ENCODE measurements around the gene RELL2.

The RELL2 gene

GRCh38 chr5:141674747-141675146, 38.0 kb downstream of the RELL2 start:
- no peak for TF ChIP-seq MAX (IDR thresholded peaks at IDR 0.05)

- TF ChIP-seq FOXM1 (IDR thresholded peaks at IDR 0.05; ENCODE audit: borderline replicate concordance, low read depth), result no peak
Measured at GRCh38 chr5:141675672-141676071, 38.9 kb downstream of the RELL2 start.

GRCh38 chr5:141677415-141677814, 40.6 kb downstream of the RELL2 start:
- TF ChIP-seq TEAD4 (IDR thresholded peaks at IDR 0.05), result no peak
- no peak for TF ChIP-seq YY1 (IDR thresholded peaks at IDR 0.05; ENCODE audit: low read depth)
- no peak for TF ChIP-seq FOXM1 (IDR thresholded peaks at IDR 0.05; ENCODE audit: borderline replicate concordance, low read depth)
- TF ChIP-seq EP300 (IDR thresholded peaks at IDR 0.05; ENCODE audit: borderline replicate concordance), result no peak
- no peak for TF ChIP-seq RAD21 (IDR thresholded peaks at IDR 0.05; ENCODE audit: low read depth)
- TF ChIP-seq CEBPB (IDR thresholded peaks at IDR 0.05), result no peak
- TF ChIP-seq USF1 (IDR thresholded peaks at IDR 0.05), result no peak
- TF ChIP-seq NFIC (IDR thresholded peaks at IDR 0.05), result no peak
- TF ChIP-seq TCF12 (IDR thresholded peaks at IDR 0.05; ENCODE audit: low read depth), result no peak
- TF ChIP-seq REST (IDR thresholded peaks at IDR 0.05; ENCODE audit: low read depth), result no peak
- TF ChIP-seq CREB1 (IDR thresholded peaks at IDR 0.05; ENCODE audit: low read depth), result no peak
- no peak for TF ChIP-seq EGR1 (IDR thresholded peaks at IDR 0.05)
- TF ChIP-seq ZBTB7A (IDR thresholded peaks at IDR 0.05; ENCODE audit: low read depth), result no peak
- no peak for TF ChIP-seq TAF1 (IDR thresholded peaks at IDR 0.05; ENCODE audit: low read depth)
- no peak for TF ChIP-seq MAX (IDR thresholded peaks at IDR 0.05)

- TF ChIP-seq CEBPB (IDR thresholded peaks at IDR 0.05), result no peak
- no peak for TF ChIP-seq ZBTB7A (IDR thresholded peaks at IDR 0.05; ENCODE audit: low read depth)
- TF ChIP-seq CREB1 (IDR thresholded peaks at IDR 0.05; ENCODE audit: low read depth), result no peak
- TF ChIP-seq YY1 (IDR thresholded peaks at IDR 0.05; ENCODE audit: low read depth), result no peak
- TF ChIP-seq TEAD4 (IDR thresholded peaks at IDR 0.05), result no peak
- no peak for TF ChIP-seq REST (IDR thresholded peaks at IDR 0.05; ENCODE audit: low read depth)
- no peak for TF ChIP-seq NFIC (IDR thresholded peaks at IDR 0.05)
- no peak for TF ChIP-seq FOXM1 (IDR thresholded peaks at IDR 0.05; ENCODE audit: borderline replicate concordance, low read depth)
- TF ChIP-seq TAF1 (IDR thresholded peaks at IDR 0.05; ENCODE audit: low read depth), result no peak
- TF ChIP-seq RAD21 (IDR thresholded peaks at IDR 0.05; ENCODE audit: low read depth), result no peak
- TF ChIP-seq MAX (IDR thresholded peaks at IDR 0.05), result no peak
- TF ChIP-seq USF1 (IDR thresholded peaks at IDR 0.05), result no peak
- TF ChIP-seq EGR1 (IDR thresholded peaks at IDR 0.05), result no peak
- no peak for TF ChIP-seq TCF12 (IDR thresholded peaks at IDR 0.05; ENCODE audit: low read depth)
- no peak for TF ChIP-seq EP300 (IDR thresholded peaks at IDR 0.05; ENCODE audit: borderline replicate concordance)
Measured at GRCh38 chr5:141680178-141680577, 43.4 kb downstream of the RELL2 start.

GRCh38 chr5:141680751-141681201, 44.0 kb downstream of the RELL2 start:
- no peak for TF ChIP-seq MAX (IDR thresholded peaks at IDR 0.05)
- 0 out of 2 replicates have a peak, but pooled peaks have one; percentile 15 for TF ChIP-seq ZBTB7A (IDR thresholded peaks at IDR 0.05; ENCODE audit: low read depth)

GRCh38 chr5:141681295-141681694, 44.5 kb downstream of the RELL2 start:
- TF ChIP-seq CEBPB (IDR thresholded peaks at IDR 0.05), result no peak
- no peak for TF ChIP-seq FOXM1 (IDR thresholded peaks at IDR 0.05; ENCODE audit: borderline replicate concordance, low read depth)
- no peak for TF ChIP-seq NFIC (IDR thresholded peaks at IDR 0.05)
- no peak for TF ChIP-seq USF1 (IDR thresholded peaks at IDR 0.05)
- no peak for TF ChIP-seq TEAD4 (IDR thresholded peaks at IDR 0.05)
